Neuron (in vitro differentiated cells): Measurements from ENCODE around the gene KLHL17.

Experiments used
- H2AFZ ChIP-seq: one replicate; pipeline ENCODE4 v1.6.1; 2013; ENCODE audit warnings: low read depth, mild to moderate bottlenecking, inconsistent platforms, low read length, moderate library complexity
- H3K27me3 ChIP-seq: one replicate; pipeline ENCODE4 v1.6.1; 2013; ENCODE audit warnings: low read length; ENCODE audit not compliant: insufficient read depth
- H3K36me3 ChIP-seq: one replicate; pipeline ENCODE4 v1.6.1; 2013; ENCODE audit warnings: low read length; ENCODE audit not compliant: insufficient read depth
- H3K4me1 ChIP-seq: one replicate; pipeline ENCODE4 v1.6.1; 2013; ENCODE audit warnings: low read length; ENCODE audit not compliant: insufficient read depth
- H3K4me3 ChIP-seq: 2 replicates; pipeline ENCODE4 v1.5.1; 2013; ENCODE audit warnings: mild to moderate bottlenecking, low read length, moderate library complexity
- H3K9me3 ChIP-seq: one replicate; pipeline ENCODE4 v1.6.1; 2013; ENCODE audit warnings: low read length

The KLHL17 gene

DNA sequence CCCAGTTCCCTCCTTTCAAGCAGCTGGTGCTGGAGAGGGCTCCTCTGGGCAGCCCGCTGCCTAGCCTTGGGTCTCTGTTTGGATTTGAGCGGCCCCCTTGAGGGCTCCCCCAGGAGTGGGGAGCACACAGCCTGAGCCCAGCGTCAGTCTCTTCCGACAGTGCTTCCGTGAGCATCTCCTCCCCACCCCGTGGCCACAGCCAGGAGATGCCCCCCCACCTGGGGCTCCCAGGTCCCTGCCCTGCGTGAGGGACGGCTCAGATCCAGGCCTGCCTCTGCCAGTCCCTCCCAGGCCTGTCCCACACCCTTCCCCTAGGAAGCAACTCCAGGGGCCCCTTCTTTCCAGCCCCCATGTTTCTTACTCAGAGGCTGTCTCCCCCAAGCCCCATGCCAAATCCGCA, 33.1 kb upstream of the KLHL17 start:
- Histone ChIP-seq H3K36me3 (no peaks in the 10 kb centered on the region), H3K9me3 (no peaks in the 10 kb centered on the region), H3K4me1 (peaks cover 33% of the 10 kb centered on the region), H3K4me3 (no peak overlapping the region), H2AFZ (no peak overlapping the region), H3K27me3 (peaks cover 89% of the 10 kb centered on the region)

DNA sequence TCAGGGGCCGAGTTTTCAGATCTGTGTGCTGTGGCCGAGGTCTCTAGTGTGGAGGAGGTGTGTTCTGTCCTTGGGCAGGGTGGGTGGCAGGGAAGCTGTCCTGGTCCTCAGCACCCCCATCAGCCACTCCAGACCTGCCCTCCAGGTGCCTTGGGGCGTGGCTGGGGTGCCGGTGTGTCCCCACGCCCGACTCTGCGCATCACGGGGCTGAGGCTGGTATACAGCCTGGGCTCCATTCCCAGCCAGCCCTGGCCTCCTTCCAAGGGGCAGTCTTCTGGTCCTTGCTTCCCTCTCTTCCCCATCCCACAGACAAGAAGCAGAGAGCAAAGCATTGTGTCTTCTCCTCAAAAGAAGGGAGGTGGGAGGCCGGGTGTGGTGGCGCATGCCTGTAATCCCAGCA, 32.6 kb upstream of the KLHL17 start:
- peaks cover 31% of the 10 kb centered on the region for H3K4me1 ChIP-seq
- no peak overlapping the region for H3K4me3 ChIP-seq

DNA sequence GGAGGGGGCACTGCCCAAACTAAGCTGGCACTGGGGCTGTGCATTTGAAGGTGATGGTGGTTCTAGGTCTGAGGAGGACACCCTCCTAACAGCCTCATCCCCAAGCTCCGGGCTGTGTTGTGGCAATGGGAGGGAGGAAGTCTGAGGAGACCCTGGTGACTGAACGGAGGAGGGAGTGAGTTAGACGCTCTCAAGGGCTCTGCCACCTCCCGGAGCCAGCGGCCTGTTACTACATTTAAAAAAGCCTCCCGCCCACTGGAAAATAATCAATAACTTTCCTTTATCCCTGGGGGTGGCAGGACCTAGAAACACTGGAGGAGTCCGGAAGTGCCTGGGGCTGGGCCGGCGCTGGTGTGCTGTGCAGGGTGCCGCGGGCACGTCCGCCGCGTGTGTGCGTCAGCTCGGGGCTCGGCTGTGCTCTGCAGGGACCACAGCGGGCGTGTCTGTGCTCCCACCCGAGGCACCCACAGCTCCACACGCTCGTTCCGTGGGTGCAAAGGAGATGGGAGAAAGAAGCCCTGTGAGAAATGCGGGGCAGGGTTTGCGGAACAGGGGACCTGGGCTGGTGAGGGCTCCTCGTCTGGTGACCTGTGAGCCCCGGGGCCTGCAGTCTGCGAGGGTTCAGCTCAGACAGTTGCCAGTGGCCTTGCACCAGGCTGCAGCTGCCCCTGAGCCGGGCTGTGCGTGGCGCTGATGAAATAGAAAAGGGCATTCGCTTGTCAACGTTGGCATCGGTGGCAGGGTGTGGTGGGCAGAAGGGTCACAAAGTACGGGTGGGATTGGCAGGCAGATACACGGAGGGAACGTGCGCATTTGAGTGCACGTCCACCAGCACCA, 31.3 kb upstream of the KLHL17 start:
- peaks cover 90% of the 10 kb centered on the region for H3K27me3 ChIP-seq
- H3K9me3 ChIP-seq: no peaks in the 10 kb centered on the region
- no peak overlapping the region for H2AFZ ChIP-seq
- H3K36me3 ChIP-seq: no peaks in the 10 kb centered on the region
- H3K4me1 ChIP-seq: peaks cover 24% of the 10 kb centered on the region
- H3K4me3 ChIP-seq: no peak overlapping the region

More for the DNA sequence above, 32.6 kb upstream of the KLHL17 start:
- H3K27me3 ChIP-seq: peaks cover 89% of the 10 kb centered on the region
- no peaks in the 10 kb centered on the region for H3K9me3 ChIP-seq
- H3K36me3 ChIP-seq: no peaks in the 10 kb centered on the region
- no peak overlapping the region for H2AFZ ChIP-seq

DNA sequence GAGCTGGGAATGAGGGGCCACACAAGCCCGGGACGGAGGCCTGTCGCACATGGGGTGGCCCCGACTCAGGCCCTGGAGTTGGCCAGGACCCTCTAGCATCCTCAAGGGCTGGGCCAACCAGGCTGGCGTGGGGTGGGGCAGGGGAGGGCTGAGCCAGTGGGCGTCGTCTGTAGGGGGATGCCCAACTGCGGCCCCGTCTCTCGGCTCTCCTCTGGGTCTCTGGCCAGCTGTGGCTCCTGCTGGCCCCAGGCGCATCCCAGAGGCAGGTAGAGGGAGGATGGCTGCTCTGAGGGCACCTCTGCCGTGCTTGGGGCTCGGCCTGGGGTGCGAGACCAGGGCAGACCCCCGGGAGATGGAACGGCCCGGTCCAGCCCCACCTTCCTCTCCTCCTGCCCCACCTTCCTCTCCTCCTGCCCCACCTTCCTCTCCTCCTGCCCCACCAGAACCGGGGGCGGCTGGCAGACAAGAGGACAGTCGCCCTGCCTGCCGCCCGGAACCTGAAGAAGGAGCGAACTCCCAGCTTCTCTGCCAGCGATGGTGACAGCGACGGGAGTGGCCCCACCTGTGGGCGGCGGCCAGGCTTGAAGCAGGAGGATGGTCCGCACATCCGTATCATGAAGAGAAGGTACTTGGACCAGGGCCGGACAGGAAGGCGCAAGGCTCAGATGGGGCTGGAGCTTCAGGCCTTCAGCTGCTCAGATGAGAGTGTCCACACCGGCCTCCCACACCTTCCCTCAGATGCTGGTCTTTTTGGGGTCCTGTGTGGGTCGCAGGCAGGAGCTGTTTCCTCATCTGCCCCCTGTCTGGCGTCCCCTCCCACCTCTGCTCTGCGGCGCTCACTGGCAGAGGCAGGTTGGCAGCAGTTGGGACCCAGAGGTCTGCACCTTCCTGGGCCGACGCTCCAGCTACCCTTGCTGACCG, 30.4 kb upstream of the KLHL17 start:
- Histone ChIP-seq H3K36me3 (no peaks in the 10 kb centered on the region), H2AFZ (no peak overlapping the region), H3K9me3 (no peaks in the 10 kb centered on the region), H3K27me3 (peaks cover 85% of the 10 kb centered on the region), H3K4me1 (peaks cover 22% of the 10 kb centered on the region), H3K4me3 (no peak overlapping the region)

DNA sequence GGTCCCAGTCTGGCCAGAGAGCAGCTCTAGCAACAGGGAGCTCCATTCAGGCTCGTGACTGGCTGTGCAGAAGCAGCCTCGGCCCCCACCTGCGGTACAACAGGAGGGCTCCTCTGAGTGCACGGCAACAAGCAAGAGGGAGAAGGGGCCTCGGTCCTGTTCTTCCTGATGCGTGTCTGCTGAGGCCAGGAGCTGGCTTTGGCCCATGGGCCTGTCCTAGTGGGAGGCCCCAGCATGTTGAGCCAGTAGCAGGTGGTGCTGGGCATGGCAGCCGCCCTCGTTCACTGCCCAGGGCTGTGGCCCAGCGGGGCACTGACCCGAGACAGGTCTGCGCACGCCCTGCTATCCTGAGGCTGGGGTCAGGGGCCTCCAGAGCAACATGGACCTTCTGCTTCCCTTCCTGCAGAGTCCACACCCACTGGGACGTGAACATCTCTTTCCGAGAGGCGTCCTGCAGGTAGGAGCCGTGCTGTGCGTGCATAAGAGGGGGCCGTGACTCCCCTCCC, 29.7 kb upstream of the KLHL17 start:
- peaks cover 86% of the 10 kb centered on the region for H3K27me3 ChIP-seq
- H2AFZ ChIP-seq: no peak overlapping the region
- peaks cover 27% of the 10 kb centered on the region for H3K4me1 ChIP-seq
- H3K9me3 ChIP-seq: no peaks in the 10 kb centered on the region
- no peak overlapping the region for H3K4me3 ChIP-seq
- no peaks in the 10 kb centered on the region for H3K36me3 ChIP-seq

DNA sequence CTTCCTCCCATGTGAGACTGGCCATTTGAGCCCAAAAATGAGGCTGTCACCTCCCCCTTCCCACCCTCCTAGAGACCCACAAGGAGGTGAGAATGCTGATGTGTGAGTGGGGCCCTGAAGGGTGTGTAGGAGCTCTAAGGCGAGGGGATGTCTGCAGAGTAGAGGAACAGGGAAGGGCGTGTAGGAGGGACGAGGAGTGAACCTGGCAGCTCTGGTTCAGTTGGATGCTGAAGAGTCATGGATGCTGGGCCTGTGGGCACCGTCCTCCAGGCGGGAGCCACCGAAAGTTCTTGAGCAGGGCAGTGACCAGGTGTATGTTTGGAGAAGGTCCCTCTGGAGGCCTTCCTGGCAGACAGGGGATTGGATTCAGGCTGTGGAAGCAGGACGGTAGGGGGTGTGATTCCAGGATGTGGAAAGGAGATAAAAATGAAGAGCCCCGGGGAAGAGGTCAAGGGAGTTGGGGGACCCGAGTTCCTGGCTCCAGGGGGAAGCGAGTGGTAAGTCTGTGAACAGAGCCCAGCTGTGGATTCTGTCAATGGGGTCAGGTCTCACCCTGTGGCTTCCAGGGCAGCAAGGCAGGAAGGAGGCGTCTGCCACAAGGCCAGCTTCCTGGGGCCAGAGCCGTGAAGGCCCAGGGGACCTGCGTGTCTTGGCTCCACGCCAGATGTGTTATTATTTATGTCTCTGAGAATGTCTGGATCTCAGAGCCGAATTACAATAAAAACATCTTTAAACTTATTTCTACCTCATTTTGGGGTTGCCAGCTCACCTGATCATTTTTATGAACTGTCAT, 28.8 kb upstream of the KLHL17 start:
- Histone ChIP-seq H3K36me3 (no peaks in the 10 kb centered on the region), H2AFZ (no peak overlapping the region), H3K27me3 (peaks cover 83% of the 10 kb centered on the region), H3K9me3 (no peaks in the 10 kb centered on the region), H3K4me1 (peaks cover 29% of the 10 kb centered on the region), H3K4me3 (no peak overlapping the region)

DNA sequence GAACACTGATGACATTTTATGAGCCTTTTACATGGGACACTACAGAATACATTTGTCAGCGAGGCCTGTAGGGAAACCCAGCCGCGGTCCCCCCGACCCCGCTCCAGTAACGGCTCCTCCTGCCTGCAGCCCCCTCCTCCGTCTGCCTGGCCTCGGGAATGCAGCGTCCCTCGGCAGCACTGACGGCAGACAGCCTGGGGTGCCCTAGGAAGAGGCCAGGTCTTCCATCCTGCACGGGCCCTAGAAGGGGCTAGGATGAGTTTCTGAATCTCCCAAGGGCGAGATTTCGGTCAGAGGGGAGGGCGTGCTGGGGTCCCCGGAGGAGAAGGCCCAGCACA, 28.2 kb upstream of the KLHL17 start:
- H3K36me3 ChIP-seq: no peaks in the 10 kb centered on the region
- H3K4me1 ChIP-seq: peaks cover 34% of the 10 kb centered on the region
- no peak overlapping the region for H3K4me3 ChIP-seq
- H3K9me3 ChIP-seq: no peaks in the 10 kb centered on the region
- no peak overlapping the region for H2AFZ ChIP-seq
- H3K27me3 ChIP-seq: peaks cover 83% of the 10 kb centered on the region

DNA sequence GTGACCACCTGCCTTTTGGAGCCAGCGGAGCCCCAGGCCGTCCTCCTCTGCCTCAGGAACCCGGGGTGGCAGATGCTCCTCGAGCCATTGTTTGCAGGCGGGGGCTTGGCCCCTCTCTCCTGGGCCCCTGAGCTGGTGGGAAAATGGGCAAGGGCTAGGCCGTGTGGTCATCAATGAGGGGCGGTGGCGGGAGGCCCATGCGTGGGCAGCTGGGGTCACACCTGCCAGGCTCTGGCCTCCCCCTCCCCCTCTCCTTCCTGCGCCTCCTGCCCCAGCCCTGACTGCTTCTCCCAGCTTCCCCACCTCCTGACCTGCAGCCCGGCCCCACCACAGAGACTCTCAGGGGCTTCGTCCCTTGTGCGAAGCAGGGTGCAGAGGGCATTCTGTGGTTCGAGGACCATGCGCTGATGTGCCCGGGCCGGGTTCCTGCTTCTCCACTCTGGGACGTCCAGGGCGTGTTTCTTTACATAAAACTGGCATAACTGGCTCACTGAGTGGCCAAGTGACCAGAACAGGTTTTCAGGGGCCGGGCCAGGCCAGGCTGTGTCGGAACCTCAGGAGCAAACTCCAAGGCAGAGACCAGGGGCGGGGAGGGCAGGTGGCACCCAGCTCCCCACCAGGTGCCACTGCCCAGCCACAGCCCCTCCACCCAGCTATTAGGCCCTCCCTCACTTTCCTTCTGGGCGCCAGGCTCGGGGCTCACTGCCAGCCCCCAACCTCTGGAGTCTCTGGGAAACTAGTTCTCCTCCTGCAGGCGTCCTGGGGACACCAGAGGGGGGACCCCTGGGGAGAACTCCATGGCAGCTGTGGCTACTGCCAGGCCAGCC, 27.4 kb upstream of the KLHL17 start:
- Histone ChIP-seq H3K27me3 (peaks cover 80% of the 10 kb centered on the region), H3K36me3 (no peaks in the 10 kb centered on the region), H3K4me3 (no peak overlapping the region), H3K4me1 (peaks cover 37% of the 10 kb centered on the region), H3K9me3 (no peaks in the 10 kb centered on the region), H2AFZ (no peak overlapping the region)

DNA sequence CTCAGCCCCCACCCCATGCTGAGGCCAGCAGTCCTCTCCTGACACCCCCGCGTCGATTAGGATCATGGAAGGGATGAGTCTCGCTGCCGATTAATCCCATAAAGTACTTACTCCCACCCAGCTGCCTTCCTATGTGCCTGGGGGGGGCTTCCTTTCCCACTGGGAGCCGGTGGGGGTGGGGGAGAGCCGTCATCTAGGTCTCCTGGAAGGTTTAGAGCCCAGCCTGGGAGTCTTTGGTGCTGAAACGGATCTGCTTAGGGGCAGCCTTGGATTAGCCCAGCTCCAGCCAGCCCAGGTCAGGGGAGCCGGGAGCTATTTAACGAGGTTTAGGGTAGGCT, 26.8 kb upstream of the KLHL17 start:
- H3K27me3 ChIP-seq: peaks cover 81% of the 10 kb centered on the region
- no peaks in the 10 kb centered on the region for H3K9me3 ChIP-seq
- no peak overlapping the region for H2AFZ ChIP-seq
- H3K4me3 ChIP-seq: no peak overlapping the region
- no peaks in the 10 kb centered on the region for H3K36me3 ChIP-seq
- peaks cover 42% of the 10 kb centered on the region for H3K4me1 ChIP-seq

DNA sequence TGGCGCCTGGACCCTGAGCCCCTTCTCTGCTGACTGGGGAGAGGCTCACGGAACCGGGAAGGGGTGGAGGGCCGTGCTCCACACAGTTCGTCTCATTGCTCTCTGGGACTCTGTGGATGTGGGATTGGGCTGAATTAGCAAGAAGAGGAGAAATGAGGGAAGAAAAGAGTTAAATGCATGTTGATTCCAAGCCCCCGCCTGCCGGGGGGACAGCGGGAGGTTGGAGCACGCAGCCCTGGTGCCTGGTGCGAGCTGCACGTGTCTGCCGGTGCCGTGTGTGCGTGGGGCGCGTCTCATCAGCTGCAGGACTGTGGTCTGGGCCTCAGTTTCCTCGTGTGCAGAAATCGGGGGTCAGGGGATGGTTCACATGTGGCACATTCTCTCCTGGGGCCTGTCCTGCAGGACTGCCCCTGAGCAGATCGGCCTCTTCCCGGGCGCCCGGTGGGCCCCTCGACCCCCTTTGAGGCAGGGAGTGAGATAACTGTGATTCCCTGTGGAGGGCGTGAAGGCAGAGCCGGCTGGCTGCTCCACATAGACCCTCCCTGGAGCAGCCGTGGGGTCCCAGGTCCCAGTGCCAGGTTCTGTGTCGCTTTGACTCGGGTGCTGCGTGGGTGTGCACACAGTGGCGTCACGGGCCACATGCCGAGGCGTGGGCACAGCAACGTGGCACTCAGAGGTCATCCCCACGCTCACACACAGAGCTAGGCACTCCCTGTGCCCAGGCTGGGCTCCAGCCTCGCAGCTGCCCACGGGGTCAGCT, 25.2 kb upstream of the KLHL17 start:
- Histone ChIP-seq H3K9me3 (no peaks in the 10 kb centered on the region), H2AFZ (no peak overlapping the region), H3K4me1 (peaks cover 56% of the 10 kb centered on the region), H3K4me3 (no peak overlapping the region), H3K36me3 (no peaks in the 10 kb centered on the region), H3K27me3 (peaks cover 80% of the 10 kb centered on the region)

DNA sequence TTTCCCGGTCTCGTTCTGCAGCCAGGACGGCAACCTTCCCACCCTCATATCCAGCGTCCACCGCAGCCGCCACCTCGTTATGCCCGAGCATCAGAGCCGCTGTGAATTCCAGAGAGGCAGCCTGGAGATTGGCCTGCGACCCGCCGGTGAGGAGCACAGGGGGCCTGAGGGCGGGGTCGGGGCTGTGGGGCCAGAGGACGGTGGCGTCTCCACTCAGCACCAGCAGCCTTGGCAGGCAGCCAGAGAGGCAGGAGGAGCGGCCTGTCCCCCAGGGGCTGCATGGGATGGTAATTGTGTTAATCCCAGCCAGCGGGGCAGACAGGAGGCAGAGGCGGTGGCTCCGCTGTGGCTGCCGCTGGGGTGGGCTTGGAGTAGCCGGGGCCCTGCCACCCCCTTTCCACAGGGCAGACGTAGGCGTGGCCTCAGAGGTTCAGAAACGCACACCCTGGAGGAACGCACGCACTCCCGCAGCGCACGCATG, 24.6 kb upstream of the KLHL17 start:
- Histone ChIP-seq H3K4me1 (peaks cover 60% of the 10 kb centered on the region), H3K27me3 (peaks cover 78% of the 10 kb centered on the region), H3K36me3 (no peaks in the 10 kb centered on the region), H3K9me3 (no peaks in the 10 kb centered on the region), H3K4me3 (no peak overlapping the region), H2AFZ (no peak overlapping the region)
